ENCODE measurements around the gene ERCC2.
"Not testable (repeated sequence)": the region's sequence is repeated elsewhere in the genome, so short reads cannot be mapped to it uniquely, and the experiment has no call there.

Gene ERCC2

DNA sequence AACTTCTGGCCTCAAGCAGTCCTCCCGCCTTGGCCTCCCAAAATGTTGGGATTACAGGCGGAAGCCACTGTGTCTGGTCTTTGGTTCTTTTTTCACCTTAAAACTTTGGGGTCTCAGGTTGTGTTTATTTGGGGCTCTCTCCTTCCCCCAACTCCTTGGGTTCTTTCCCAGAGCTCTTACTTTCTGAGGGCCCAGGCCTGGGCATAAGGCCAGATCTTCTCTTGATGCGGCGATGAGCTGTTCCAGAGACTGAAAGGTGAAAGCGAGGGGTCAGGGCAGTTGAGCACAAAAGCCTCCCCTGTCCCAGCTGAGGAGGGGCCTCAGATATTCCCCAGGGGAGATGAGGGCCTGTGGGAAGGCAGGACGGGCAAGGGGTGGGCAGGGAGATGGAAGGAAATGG, 43.1 kb upstream of the ERCC2 start:
- Histone ChIP-seq H3K9ac (ENCODE audit: low read length) (no peak overlapping the region), H3F3A (ENCODE audit: insufficient read depth) (no peaks in the 10 kb centered on the region), H3K9me2 (replicated peaks; ENCODE audit: insufficient read depth, low read length) (no peaks in the 10 kb centered on the region)

GRCh38 chr19:45410330-45410729, 40.0 kb upstream of the ERCC2 start:
- H3K27ac ChIP-seq (ENCODE audit: low read depth, low read length); H3K9me2 ChIP-seq (replicated peaks; ENCODE audit: insufficient read depth, low read length); H3K27me3 ChIP-seq (ENCODE audit: low read length); H3F3A ChIP-seq (ENCODE audit: insufficient read depth); H3K9me3 ChIP-seq (ENCODE audit: insufficient read depth, low read length); H2AFZ ChIP-seq (ENCODE audit: low read depth, low read length, severe bottlenecking); H3K4me3 ChIP-seq (ENCODE audit: insufficient read depth, low read length, poor library complexity, severe bottlenecking); H4K20me1 ChIP-seq (ENCODE audit: low read depth, low read length); H3K4me2 ChIP-seq (ENCODE audit: low read depth, low read length, poor library complexity, severe bottlenecking); H3K36me3 ChIP-seq (ENCODE audit: low read length); H3K9ac ChIP-seq (ENCODE audit: low read length): not testable (repeated sequence)
- H3K79me2 ChIP-seq (ENCODE audit: insufficient read depth, low read length) = peaks cover 16% of the 10 kb centered on the region

More for the DNA sequence above, 43.1 kb upstream of the ERCC2 start:
- Histone ChIP-seq H3K27ac (ENCODE audit: low read depth, low read length) (no peak overlapping the region), H3K79me2 (ENCODE audit: insufficient read depth, low read length) (no peaks in the 10 kb centered on the region), H3K27me3 (ENCODE audit: low read length) (no peaks in the 10 kb centered on the region), H3K4me3 (ENCODE audit: insufficient read depth, low read length, poor library complexity, severe bottlenecking) (no peak overlapping the region), H3K9me3 (ENCODE audit: insufficient read depth, low read length) (no peaks in the 10 kb centered on the region), H4K20me1 (ENCODE audit: low read depth, low read length) (no peaks in the 10 kb centered on the region), H3K36me3 (ENCODE audit: low read length) (no peaks in the 10 kb centered on the region), H2AFZ (ENCODE audit: low read depth, low read length, severe bottlenecking) (no peak overlapping the region), H3K4me2 (ENCODE audit: low read depth, low read length, poor library complexity, severe bottlenecking) (no peak overlapping the region)
- TF ChIP-seq EZH2phosphoT487 (conservative IDR thresholded peaks at IDR 0.05; ENCODE audit: low read length) = no peak
- no peak for TF ChIP-seq CTCF (IDR thresholded peaks at IDR 0.05; ENCODE audit: insufficient read depth, low read length, poor library complexity, severe bottlenecking)

DNA sequence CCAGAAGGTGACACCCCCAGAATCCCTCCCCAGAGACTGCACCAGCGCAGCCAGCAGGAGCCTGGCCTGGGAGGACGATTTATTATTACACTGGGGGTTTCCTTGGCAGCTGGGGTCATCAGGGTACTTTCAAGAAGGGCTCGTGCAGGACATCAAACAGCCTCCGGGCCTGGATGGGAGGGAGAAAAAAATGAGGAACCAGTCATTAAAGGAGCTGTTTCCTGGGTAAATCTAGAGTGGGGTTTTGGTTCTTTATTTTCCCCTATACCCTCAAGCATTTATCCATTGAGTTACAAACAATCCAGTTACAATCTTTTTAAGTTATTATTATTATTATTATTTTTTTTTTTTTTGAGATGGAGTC, 39.2 kb upstream of the ERCC2 start:
- Histone ChIP-seq H3K4me3 (ENCODE audit: insufficient read depth, low read length, poor library complexity, severe bottlenecking) (no peak overlapping the region), H4K20me1 (ENCODE audit: low read depth, low read length) (no peaks in the 10 kb centered on the region), H3F3A (ENCODE audit: insufficient read depth) (no peaks in the 10 kb centered on the region), H2AFZ (ENCODE audit: low read depth, low read length, severe bottlenecking) (no peak overlapping the region), H3K36me3 (ENCODE audit: low read length) (no peaks in the 10 kb centered on the region), H3K9me3 (ENCODE audit: insufficient read depth, low read length) (no peaks in the 10 kb centered on the region), H3K27me3 (ENCODE audit: low read length) (no peaks in the 10 kb centered on the region), H3K9ac (ENCODE audit: low read length) (no peak overlapping the region), H3K4me2 (ENCODE audit: low read depth, low read length, poor library complexity, severe bottlenecking) (no peak overlapping the region), H3K9me2 (replicated peaks; ENCODE audit: insufficient read depth, low read length) (no peaks in the 10 kb centered on the region), H3K27ac (ENCODE audit: low read depth, low read length) (no peak overlapping the region), H3K79me2 (ENCODE audit: insufficient read depth, low read length) (peaks cover 16% of the 10 kb centered on the region)
- TF ChIP-seq CTCF (IDR thresholded peaks at IDR 0.05; ENCODE audit: insufficient read depth, low read length, poor library complexity, severe bottlenecking) = no peak
- TF ChIP-seq EZH2phosphoT487 (conservative IDR thresholded peaks at IDR 0.05; ENCODE audit: low read length) = no peak

GRCh38 chr19:45408830-45409556, 38.6 kb upstream of the ERCC2 start:
- Histone ChIP-seq H3K36me3 (ENCODE audit: low read length) (no peaks in the 10 kb centered on the region), H3K27ac (ENCODE audit: low read depth, low read length) (no peak overlapping the region)

More at GRCh38 chr19:45408830-45409556, 38.6 kb upstream of the ERCC2 start:
- H3K9me3 ChIP-seq (ENCODE audit: insufficient read depth, low read length) = no peaks in the 10 kb centered on the region
- H3F3A ChIP-seq (ENCODE audit: insufficient read depth) = no peaks in the 10 kb centered on the region
- no peaks in the 10 kb centered on the region for H3K9me2 ChIP-seq (replicated peaks; ENCODE audit: insufficient read depth, low read length)
- no peak overlapping the region for H2AFZ ChIP-seq (ENCODE audit: low read depth, low read length, severe bottlenecking)
- H3K9ac ChIP-seq (ENCODE audit: low read length) = no peak overlapping the region
- H3K27me3 ChIP-seq (ENCODE audit: low read length) = no peaks in the 10 kb centered on the region
- no peak for TF ChIP-seq CTCF (IDR thresholded peaks at IDR 0.05; ENCODE audit: insufficient read depth, low read length, poor library complexity, severe bottlenecking)
- no peak for TF ChIP-seq EZH2phosphoT487 (conservative IDR thresholded peaks at IDR 0.05; ENCODE audit: low read length)
- H3K4me2 ChIP-seq (ENCODE audit: low read depth, low read length, poor library complexity, severe bottlenecking) = no peak overlapping the region
- no peaks in the 10 kb centered on the region for H4K20me1 ChIP-seq (ENCODE audit: low read depth, low read length)
- peaks cover 16% of the 10 kb centered on the region for H3K79me2 ChIP-seq (ENCODE audit: insufficient read depth, low read length)
- no peak overlapping the region for H3K4me3 ChIP-seq (ENCODE audit: insufficient read depth, low read length, poor library complexity, severe bottlenecking)
